ENCODE measurements around the gene KAT8.
A peak's percentile ranks its signal among the peaks of the same experiment; 100 is the strongest.
"Not testable (repeated sequence)": the region's sequence is repeated elsewhere in the genome, so short reads cannot be mapped to it uniquely, and the experiment has no call there.

Gene KAT8

GRCh38 chr16:31167315-31167714, 49.9 kb downstream of the KAT8 start:
- DNase-seq = no peak
- no peak for TF ChIP-seq CTCF (IDR thresholded peaks at IDR 0.05; ENCODE audit: low read depth, low read length)
- Histone ChIP-seq H3K9me3 (no peaks in the 10 kb centered on the region), H3K4me1 (no peaks in the 10 kb centered on the region), H3K4me3 (ENCODE audit: low read depth, low read length) (no peak overlapping the region), H3K36me3 (no peaks in the 10 kb centered on the region), H3K27me3 (no peaks in the 10 kb centered on the region)

GRCh38 chr16:31168848-31169247, 51.4 kb downstream of the KAT8 start:
- TF ChIP-seq CTCF (IDR thresholded peaks at IDR 0.05; ENCODE audit: low read depth, low read length) = no peak
- no peak overlapping the region for H3K4me3 ChIP-seq (ENCODE audit: low read depth, low read length)
- DNase-seq = no peak

GRCh38 chr16:31170048-31170447, 52.6 kb downstream of the KAT8 start:
- DNase-seq; H3K27me3 ChIP-seq; H3K36me3 ChIP-seq; H3K9me3 ChIP-seq; H3K4me1 ChIP-seq; H3K4me3 ChIP-seq (ENCODE audit: low read depth, low read length): not testable (repeated sequence)

More at GRCh38 chr16:31168848-31169247, 51.4 kb downstream of the KAT8 start:
- H3K36me3 ChIP-seq = no peaks in the 10 kb centered on the region
- no peaks in the 10 kb centered on the region for H3K27me3 ChIP-seq
- H3K4me1 ChIP-seq = no peaks in the 10 kb centered on the region
- H3K9me3 ChIP-seq = no peaks in the 10 kb centered on the region

- H3K4me3 ChIP-seq (ENCODE audit: low read depth, low read length) = no peak overlapping the region
- H3K36me3 ChIP-seq = peaks cover 13% of the 10 kb centered on the region
- DNase-seq = no peak
- no peak for TF ChIP-seq CTCF (IDR thresholded peaks at IDR 0.05; ENCODE audit: low read depth, low read length)
- no peaks in the 10 kb centered on the region for H3K27me3 ChIP-seq
- H3K9me3 ChIP-seq = no peaks in the 10 kb centered on the region
- no peaks in the 10 kb centered on the region for H3K4me1 ChIP-seq
These were observed 59.7 kb downstream of the KAT8 start for GRCh38 chr16:31177136-31177535.

GRCh38 chr16:31179219-31179746, 61.8 kb downstream of the KAT8 start:
- peaks cover 34% of the 10 kb centered on the region for H3K36me3 ChIP-seq
- H3K4me1 ChIP-seq = no peaks in the 10 kb centered on the region; the same call in none of the 2 replicates
- DNase-seq = no peak
- no peaks in the 10 kb centered on the region for H3K9me3 ChIP-seq
- TF ChIP-seq CTCF (IDR thresholded peaks at IDR 0.05; ENCODE audit: low read depth, low read length) = no peak
- H3K4me3 ChIP-seq (ENCODE audit: low read depth, low read length) = peak overlapping the region; percentile 97
- no peaks in the 10 kb centered on the region for H3K27me3 ChIP-seq

- Histone ChIP-seq H3K27me3 (no peaks in the 10 kb centered on the region), H3K4me1 (no peaks in the 10 kb centered on the region; the same call in none of the 2 replicates), H3K36me3 (peaks cover 39% of the 10 kb centered on the region), H3K4me3 (ENCODE audit: low read depth, low read length) (peak within 1 kb of the TSS; percentile 97), H3K9me3 (no peaks in the 10 kb centered on the region)
- peak; percentile 91 for DNase-seq
- TF ChIP-seq CTCF (IDR thresholded peaks at IDR 0.05; ENCODE audit: low read depth, low read length) = no peak
These were observed 62.4 kb downstream of the KAT8 start, which contains the start of gene FUS for GRCh38 chr16:31179747-31180459. TSS of gene FUS (plus strand) at chr16:31180139. CDS start at chr16:31180215, 76 bp downstream.
